ENCODE measurements around the gene MPLKIP.

MPLKIP gene

DNA sequence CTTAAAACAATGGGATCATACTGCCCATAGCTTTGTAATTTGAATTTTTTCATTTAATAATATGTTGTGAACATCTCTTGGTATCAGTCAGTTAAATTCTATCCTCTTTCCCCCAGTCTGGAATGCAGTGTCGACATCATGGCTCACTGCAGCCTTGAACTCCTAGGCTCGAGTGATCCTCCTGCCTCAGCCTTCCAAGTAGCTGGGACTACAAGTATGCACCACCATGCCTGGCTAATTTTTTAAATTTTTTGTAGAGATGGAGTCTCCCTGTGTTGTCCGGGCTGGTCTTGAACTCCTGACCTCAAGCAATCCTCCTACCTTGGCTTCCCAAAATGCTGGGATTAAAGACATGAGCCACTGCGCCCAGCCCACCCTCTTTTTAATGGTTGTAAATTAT, 34.6 kb downstream of the MPLKIP start:
- no peak for TF ChIP-seq Cebpa-rat (IDR thresholded peaks at IDR 0.05)
- peaks cover 28% of the 10 kb centered on the region for H4K20me1 ChIP-seq
- peaks cover 26% of the 10 kb centered on the region for H3K36me3 ChIP-seq
- H3K9ac ChIP-seq: no peak overlapping the region
- no peak overlapping the region for H3K4me2 ChIP-seq
- no peaks in the 10 kb centered on the region for H3K27me3 ChIP-seq
- no peak overlapping the region for H3K4me3 ChIP-seq
- H3K4me1 ChIP-seq: no peaks in the 10 kb centered on the region
- no peaks in the 10 kb centered on the region for H3K9me3 ChIP-seq
- no peak overlapping the region for H3K27ac ChIP-seq

DNA sequence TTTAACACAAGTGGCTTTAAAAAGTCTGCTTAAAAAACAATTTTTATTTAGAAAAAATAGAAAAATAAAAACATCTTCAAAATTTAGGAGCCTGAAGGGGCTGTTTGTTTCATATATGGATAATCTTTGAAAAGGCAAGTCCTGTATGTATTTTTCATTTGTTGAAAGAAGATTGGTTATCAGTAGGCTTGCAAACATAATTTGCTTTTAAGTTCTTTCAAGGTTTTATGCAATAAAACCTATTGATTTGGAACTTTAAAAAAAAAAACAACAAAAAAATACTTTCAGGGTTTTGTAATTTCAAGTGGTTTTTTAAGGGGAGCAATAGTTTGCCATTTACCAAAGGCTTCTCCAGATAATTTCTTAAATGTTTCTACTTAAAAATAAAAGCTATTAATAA, 35.6 kb downstream of the MPLKIP start:
- no peak for TF ChIP-seq Cebpa-rat (IDR thresholded peaks at IDR 0.05)
- Histone ChIP-seq H3K36me3 (peaks cover 33% of the 10 kb centered on the region), H3K9me3 (no peaks in the 10 kb centered on the region), H3K4me3 (no peak overlapping the region), H3K9ac (no peak overlapping the region), H3K27me3 (no peaks in the 10 kb centered on the region), H4K20me1 (peaks cover 36% of the 10 kb centered on the region), H3K4me2 (no peak overlapping the region), H3K4me1 (no peaks in the 10 kb centered on the region), H3K27ac (no peak overlapping the region)

DNA sequence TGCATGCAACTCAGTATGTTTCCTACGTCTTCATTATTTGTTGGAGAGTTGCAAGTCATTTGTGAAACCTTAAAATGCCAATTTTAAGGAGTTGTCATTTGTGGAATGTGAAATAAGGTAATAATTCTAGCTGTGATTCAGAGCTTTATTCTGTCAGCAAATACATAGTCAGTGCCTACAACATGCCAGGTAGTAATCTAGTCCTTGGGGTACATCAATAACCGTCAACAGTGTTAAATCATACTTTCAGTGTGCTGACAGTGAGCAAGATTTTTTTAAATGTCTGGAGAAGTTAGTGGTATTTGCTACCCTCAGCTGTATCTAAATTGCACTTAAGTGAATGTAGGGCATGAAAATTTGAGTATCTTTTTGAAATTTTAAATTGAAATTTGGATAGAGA, 36.7 kb downstream of the MPLKIP start:
- TF ChIP-seq Cebpa-rat (IDR thresholded peaks at IDR 0.05): no peak
- Histone ChIP-seq H4K20me1 (peaks cover 45% of the 10 kb centered on the region), H3K36me3 (peaks cover 44% of the 10 kb centered on the region), H3K27ac (no peak overlapping the region), H3K27me3 (no peaks in the 10 kb centered on the region), H3K4me2 (no peak overlapping the region), H3K4me3 (no peak overlapping the region), H3K9me3 (no peaks in the 10 kb centered on the region), H3K4me1 (no peaks in the 10 kb centered on the region), H3K9ac (no peak overlapping the region)

DNA sequence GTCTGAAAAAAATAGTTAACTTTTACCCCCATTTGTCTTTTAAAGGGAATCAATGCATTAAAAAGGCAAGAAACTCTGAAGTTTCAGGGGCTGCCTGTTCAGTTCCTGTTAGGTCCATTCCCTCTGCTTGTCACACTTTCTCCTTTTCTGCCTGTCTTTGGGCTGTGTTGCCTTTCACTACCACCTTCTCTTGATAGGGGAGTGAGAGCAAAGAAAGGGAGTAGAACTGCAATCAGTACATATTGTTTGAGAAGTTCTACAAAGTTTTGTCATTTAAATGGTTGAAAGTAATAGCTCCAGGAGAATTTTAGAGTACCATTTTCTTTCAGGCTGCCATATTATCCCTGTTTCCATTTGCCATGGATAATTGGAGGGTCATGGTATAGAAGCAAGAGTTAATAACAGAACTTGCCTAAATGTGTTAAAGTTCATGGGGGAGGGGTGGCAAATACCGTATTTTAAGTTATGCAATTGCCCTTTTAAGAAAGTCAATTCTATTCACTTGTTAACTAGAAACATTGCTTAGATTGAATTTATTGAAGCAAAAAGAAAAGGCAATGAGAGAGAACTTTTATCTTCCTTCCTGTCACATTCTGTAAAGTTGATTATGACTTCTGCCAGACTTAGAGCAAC, 38.6 kb downstream of the MPLKIP start:
- Histone ChIP-seq H3K4me1 (no peaks in the 10 kb centered on the region), H3K9ac (no peak overlapping the region), H3K9me3 (no peaks in the 10 kb centered on the region), H3K36me3 (peaks cover 62% of the 10 kb centered on the region), H3K27ac (no peak overlapping the region), H3K27me3 (no peaks in the 10 kb centered on the region), H4K20me1 (peaks cover 51% of the 10 kb centered on the region), H3K4me3 (no peak overlapping the region), H3K4me2 (no peak overlapping the region)
- no peak for TF ChIP-seq Cebpa-rat (IDR thresholded peaks at IDR 0.05)

DNA sequence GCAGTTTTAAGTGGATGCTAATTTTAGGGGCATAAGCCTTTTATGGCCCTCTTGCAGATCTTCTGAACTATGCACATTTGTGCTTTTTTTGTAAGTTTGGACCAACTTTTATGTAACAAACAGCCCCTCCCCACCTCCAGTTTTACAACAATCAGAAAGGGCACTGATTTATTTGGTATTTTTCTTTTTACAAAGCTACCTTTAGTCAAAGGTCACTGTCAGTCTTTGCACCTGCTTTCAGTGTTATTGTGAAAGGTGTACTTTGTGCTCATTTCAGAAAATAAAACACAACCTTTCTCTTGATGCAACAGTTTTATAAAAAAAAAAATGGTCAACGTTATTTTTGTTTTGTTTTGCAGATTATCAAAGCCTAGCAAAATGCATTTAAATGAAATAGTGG, 39.2 kb downstream of the MPLKIP start:
- H3K9ac ChIP-seq: no peak overlapping the region
- no peak for TF ChIP-seq Cebpa-rat (IDR thresholded peaks at IDR 0.05)
- H3K27me3 ChIP-seq: no peaks in the 10 kb centered on the region
- no peak overlapping the region for H3K27ac ChIP-seq
- H3K4me3 ChIP-seq: no peak overlapping the region
- H3K4me2 ChIP-seq: no peak overlapping the region
- no peaks in the 10 kb centered on the region for H3K4me1 ChIP-seq
- H3K9me3 ChIP-seq: no peaks in the 10 kb centered on the region
- peaks cover 68% of the 10 kb centered on the region for H3K36me3 ChIP-seq
- peaks cover 50% of the 10 kb centered on the region for H4K20me1 ChIP-seq

DNA sequence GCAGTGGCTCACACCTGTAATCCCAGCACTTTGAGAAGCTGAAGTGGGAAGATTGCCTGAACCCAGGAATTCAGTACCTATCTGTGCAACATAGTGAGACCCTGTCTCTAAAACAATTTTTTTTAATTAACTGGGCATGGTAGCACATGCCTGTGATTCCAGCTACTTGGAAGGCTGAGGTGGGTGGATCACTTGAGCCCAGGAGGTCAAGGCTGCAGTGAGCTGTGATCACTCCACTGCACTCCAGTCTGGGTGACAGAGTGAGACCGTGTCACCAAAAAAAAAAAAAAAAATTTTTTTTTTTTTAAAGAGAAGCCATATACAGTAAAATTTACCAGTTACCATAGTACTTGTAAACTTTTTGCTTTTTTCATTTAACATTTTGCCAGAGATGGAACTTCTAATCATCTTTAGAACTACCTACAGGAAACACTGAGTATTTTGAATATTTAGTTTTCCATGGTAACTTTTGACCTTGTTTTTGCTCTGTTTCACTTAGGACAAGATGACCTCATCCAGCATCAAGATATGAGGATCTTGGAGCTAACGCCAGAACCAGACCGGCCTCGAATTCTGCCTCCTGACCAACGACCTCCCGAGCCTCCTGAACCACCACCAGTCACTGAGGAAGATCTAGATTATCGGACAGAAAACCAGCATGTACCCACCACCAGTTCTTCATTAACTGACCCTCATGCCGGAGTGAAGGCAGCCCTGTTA, 40.6 kb downstream of the MPLKIP start:
- H4K20me1 ChIP-seq: peaks cover 41% of the 10 kb centered on the region
- no peaks in the 10 kb centered on the region for H3K9me3 ChIP-seq
- H3K4me1 ChIP-seq: no peaks in the 10 kb centered on the region
- no peak overlapping the region for H3K4me2 ChIP-seq
- peaks cover 82% of the 10 kb centered on the region for H3K36me3 ChIP-seq
- no peak overlapping the region for H3K4me3 ChIP-seq
- H3K27me3 ChIP-seq: no peaks in the 10 kb centered on the region
- TF ChIP-seq Cebpa-rat (IDR thresholded peaks at IDR 0.05): no peak
- H3K27ac ChIP-seq: no peak overlapping the region
- no peak overlapping the region for H3K9ac ChIP-seq

DNA sequence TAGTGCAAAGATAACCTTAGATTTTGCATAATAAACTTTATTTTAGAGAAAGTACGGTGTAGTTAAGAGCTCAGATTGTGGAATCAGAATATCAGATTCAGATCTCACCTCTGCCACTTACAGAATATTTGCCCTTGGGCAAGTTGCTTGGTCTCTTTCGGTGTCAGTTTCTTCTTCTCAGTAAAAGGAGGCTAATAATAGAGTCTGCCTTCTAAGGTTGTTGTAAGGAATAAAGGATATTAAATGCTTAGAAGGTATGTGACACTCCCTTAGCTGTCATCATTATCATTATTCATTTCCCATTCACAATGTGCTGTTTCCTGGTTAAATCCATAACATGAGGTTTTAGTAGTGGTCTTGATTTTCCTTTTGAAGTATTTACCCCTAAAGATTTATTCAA, 42.2 kb downstream of the MPLKIP start:
- H3K27me3 ChIP-seq: no peaks in the 10 kb centered on the region

DNA sequence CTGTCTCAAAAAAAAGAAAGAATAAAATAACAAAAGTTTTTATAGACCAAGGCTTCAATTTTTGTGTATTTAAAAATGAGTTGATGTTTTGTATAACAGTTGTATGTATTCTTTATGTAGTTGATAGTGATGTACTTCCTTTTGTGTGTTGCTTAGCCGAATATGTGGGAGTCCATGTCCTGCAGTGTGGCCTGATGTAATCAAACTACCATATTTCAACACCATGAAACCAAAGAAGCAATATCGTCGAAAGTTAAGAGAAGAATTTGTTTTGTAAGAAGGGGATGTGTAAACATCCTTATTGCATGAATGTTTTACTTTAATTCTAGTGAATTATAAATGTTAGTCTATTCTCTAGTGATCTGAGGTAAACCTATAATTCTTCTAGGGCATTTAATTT, 56.6 kb downstream of the MPLKIP start:
- Histone ChIP-seq H3K27ac (no peak overlapping the region), H3K9ac (no peak overlapping the region), H3K27me3 (no peaks in the 10 kb centered on the region), H3K4me1 (no peaks in the 10 kb centered on the region), H3K4me3 (no peak overlapping the region), H4K20me1 (no peaks in the 10 kb centered on the region), H3K4me2 (no peak overlapping the region), H3K9me3 (no peaks in the 10 kb centered on the region), H3K36me3 (peaks cover 48% of the 10 kb centered on the region)
- no peak for TF ChIP-seq Cebpa-rat (IDR thresholded peaks at IDR 0.05)

More for the DNA sequence above, 42.2 kb downstream of the MPLKIP start:
- peaks cover 91% of the 10 kb centered on the region for H3K36me3 ChIP-seq
- H3K9ac ChIP-seq: no peak overlapping the region
- no peak overlapping the region for H3K4me2 ChIP-seq
- no peak for TF ChIP-seq Cebpa-rat (IDR thresholded peaks at IDR 0.05)
- no peaks in the 10 kb centered on the region for H3K9me3 ChIP-seq
- H3K4me3 ChIP-seq: no peak overlapping the region
- no peaks in the 10 kb centered on the region for H3K4me1 ChIP-seq
- H3K27ac ChIP-seq: no peak overlapping the region
- H4K20me1 ChIP-seq: peaks cover 41% of the 10 kb centered on the region

Data from BLaER1 (cell line).